GM06990 (cell line): ENCODE data around the gene SLC23A2.

ENCODE experiments used
- DNase-seq: peaks from one replicate; pipeline ENCODE4 v3.0.0-alpha.2; 2011; ENCODE audit not compliant: insufficient read length; ENCODE audit errors: extremely low read depth
- H3K27me3 ChIP-seq: replicated peaks from 2 replicates; pipeline ENCODE4 v1.6.0; 2011; ENCODE audit warnings: low read length; ENCODE audit not compliant: control insufficient read depth, insufficient read depth
- H3K36me3 ChIP-seq: 2 replicates; pipeline ENCODE4 v1.5.1; 2011; ENCODE audit warnings: low read length; ENCODE audit not compliant: control insufficient read depth, insufficient read depth
- H3K4me3 ChIP-seq: replicated peaks from 2 replicates; pipeline ENCODE4 v1.5.1; 2011; ENCODE audit warnings: low read depth, mild to moderate bottlenecking, control low read depth, low read length
- TF ChIP-seq, protein P1 (sequence below): IDR thresholded peaks from 2 replicates; pipeline ENCODE4 v1.5.1; 2011; ENCODE audit warnings: low read length, control low read depth, mild to moderate bottlenecking, inconsistent platforms; ENCODE audit not compliant: insufficient read depth, poor library complexity, severe bottlenecking

SLC23A2 gene

DNA sequence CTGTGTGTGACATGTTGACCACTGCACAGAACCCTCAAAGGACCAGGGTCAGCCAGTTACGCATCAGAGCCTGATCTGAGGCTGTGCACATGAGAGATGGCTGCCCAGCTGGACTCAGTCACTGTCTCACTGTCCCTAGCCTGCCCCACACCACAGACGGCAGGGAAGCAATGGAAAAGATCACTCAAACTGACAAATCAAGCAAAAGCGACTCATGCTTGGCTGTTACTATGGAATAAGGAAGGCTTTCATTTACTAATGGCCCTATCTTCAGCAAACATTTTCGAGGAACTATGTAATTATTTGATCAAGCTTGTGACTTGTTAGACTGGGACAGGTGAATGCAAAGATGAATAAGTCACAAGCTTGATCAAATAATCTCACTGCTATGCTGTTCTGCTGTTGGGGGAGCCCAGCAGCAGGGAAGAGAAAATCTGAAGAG, 137.0 kb downstream of the SLC23A2 start:
- H3K36me3 ChIP-seq, result peaks cover 5% of the 10 kb centered on the region
- no peaks in the 10 kb centered on the region for H3K27me3 ChIP-seq

DNA sequence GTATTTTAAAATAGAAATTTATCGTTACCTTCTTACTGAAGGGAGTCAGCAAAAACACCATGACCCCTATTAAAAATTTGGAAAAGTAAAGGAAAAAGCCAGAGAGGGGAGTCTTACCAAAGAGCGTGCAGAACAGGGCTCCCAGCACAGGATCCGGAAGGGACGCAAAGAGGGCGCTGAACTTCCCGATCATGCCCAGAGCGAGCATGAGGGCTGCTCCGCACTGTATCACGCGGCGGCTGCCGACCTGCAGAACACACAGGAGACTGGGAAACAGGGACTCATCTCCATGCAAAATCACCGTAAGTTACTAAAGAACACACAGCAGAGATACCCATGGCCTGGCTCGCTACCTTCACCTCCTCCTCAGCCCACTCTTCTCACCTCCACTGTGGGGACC, 138.6 kb downstream of the SLC23A2 start:
- H3K36me3 ChIP-seq, result peaks cover 9% of the 10 kb centered on the region
- TF ChIP-seq, protein P1, sequence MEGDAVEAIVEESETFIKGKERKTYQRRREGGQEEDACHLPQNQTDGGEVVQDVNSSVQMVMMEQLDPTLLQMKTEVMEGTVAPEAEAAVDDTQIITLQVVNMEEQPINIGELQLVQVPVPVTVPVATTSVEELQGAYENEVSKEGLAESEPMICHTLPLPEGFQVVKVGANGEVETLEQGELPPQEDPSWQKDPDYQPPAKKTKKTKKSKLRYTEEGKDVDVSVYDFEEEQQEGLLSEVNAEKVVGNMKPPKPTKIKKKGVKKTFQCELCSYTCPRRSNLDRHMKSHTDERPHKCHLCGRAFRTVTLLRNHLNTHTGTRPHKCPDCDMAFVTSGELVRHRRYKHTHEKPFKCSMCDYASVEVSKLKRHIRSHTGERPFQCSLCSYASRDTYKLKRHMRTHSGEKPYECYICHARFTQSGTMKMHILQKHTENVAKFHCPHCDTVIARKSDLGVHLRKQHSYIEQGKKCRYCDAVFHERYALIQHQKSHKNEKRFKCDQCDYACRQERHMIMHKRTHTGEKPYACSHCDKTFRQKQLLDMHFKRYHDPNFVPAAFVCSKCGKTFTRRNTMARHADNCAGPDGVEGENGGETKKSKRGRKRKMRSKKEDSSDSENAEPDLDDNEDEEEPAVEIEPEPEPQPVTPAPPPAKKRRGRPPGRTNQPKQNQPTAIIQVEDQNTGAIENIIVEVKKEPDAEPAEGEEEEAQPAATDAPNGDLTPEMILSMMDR, result no peak

More for the DNA sequence above, 137.0 kb downstream of the SLC23A2 start:
- no peak overlapping the region for H3K4me3 ChIP-seq
- TF ChIP-seq, protein P1, result no peak
- no peak for DNase-seq

GRCh38 chr20:4861961-4862360, 139.3 kb downstream of the SLC23A2 start:
- Histone ChIP-seq H3K4me3 (no peak overlapping the region), H3K36me3 (peaks cover 9% of the 10 kb centered on the region), H3K27me3 (no peaks in the 10 kb centered on the region)
- DNase-seq, result no peak
- TF ChIP-seq, protein P1, result no peak

More for the DNA sequence above, 138.6 kb downstream of the SLC23A2 start:
- DNase-seq, result no peak
- no peak overlapping the region for H3K4me3 ChIP-seq
- H3K27me3 ChIP-seq, result no peaks in the 10 kb centered on the region

GRCh38 chr20:4858000-4858399, 143.3 kb downstream of the SLC23A2 start:
- H3K4me3 ChIP-seq, result no peak overlapping the region
- H3K36me3 ChIP-seq, result peaks cover 9% of the 10 kb centered on the region
- H3K27me3 ChIP-seq, result no peaks in the 10 kb centered on the region
- DNase-seq, result no peak
- TF ChIP-seq, protein P1, result no peak

- H3K36me3 ChIP-seq, result peaks cover 8% of the 10 kb centered on the region
- TF ChIP-seq, protein P1, result no peak
These were observed 145.1 kb downstream of the SLC23A2 start for GRCh38 chr20:4856022-4856755.

More at GRCh38 chr20:4856022-4856755, 145.1 kb downstream of the SLC23A2 start:
- no peak overlapping the region for H3K4me3 ChIP-seq
- no peak for DNase-seq
- no peaks in the 10 kb centered on the region for H3K27me3 ChIP-seq
